BLaER1 (cell line): Measurements from ENCODE around the gene TAS1R1.

Source experiments
- H3K27ac ChIP-seq: shearing (Covaris generic); formaldehyde crosslinking; 2 replicates; pipeline ENCODE4 v1.8.1; 2022
- H3K27me3 ChIP-seq: shearing (Covaris generic); formaldehyde crosslinking; 2 replicates; pipeline ENCODE4 v1.8.1; 2022
- H3K36me3 ChIP-seq: shearing (Covaris generic); formaldehyde crosslinking; 2 replicates; pipeline ENCODE4 v1.8.1; 2022
- H3K4me1 ChIP-seq: shearing (Covaris generic); formaldehyde crosslinking; 2 replicates; pipeline ENCODE4 v1.8.1; 2022
- H3K4me2 ChIP-seq: shearing (Covaris generic); formaldehyde crosslinking; 2 replicates; pipeline ENCODE4 v1.8.1; 2022
- H3K4me3 ChIP-seq: shearing (Covaris generic); formaldehyde crosslinking; 2 replicates; pipeline ENCODE4 v1.8.1; 2022
- H3K9ac ChIP-seq: shearing (Covaris generic); formaldehyde crosslinking; 2 replicates; pipeline ENCODE4 v1.8.1; 2022
- H3K9me3 ChIP-seq: shearing (Covaris generic); formaldehyde crosslinking; 2 replicates; pipeline ENCODE4 v1.8.1; 2022
- H4K20me1 ChIP-seq: shearing (Covaris generic); formaldehyde crosslinking; 2 replicates; pipeline ENCODE4 v1.8.1; 2022
- Cebpa-rat ChIP-seq: shearing (Covaris generic); IDR thresholded peaks from 2 replicates; pipeline ENCODE4 v1.8.1; 2022

The TAS1R1 gene

GRCh38 chr1:6621429-6622391 is 66.6 kb downstream of the TAS1R1 start:
- Histone ChIP-seq H3K9ac (no peak overlapping the region), H3K27ac (no peak overlapping the region), H3K36me3 (peaks cover 77% of the 10 kb centered on the region), H3K9me3 (no peaks in the 10 kb centered on the region), H3K4me3 (no peak overlapping the region), H3K4me2 (no peak overlapping the region), H3K27me3 (no peaks in the 10 kb centered on the region), H4K20me1 (peaks cover 85% of the 10 kb centered on the region), H3K4me1 (peaks cover 23% of the 10 kb centered on the region)
- no peak for TF ChIP-seq Cebpa-rat

- Histone ChIP-seq H3K36me3 (peaks cover 69% of the 10 kb centered on the region), H4K20me1 (peaks cover 85% of the 10 kb centered on the region), H3K4me3 (no peak overlapping the region), H3K9ac (no peak overlapping the region), H3K9me3 (no peaks in the 10 kb centered on the region), H3K4me2 (no peak overlapping the region), H3K27me3 (no peaks in the 10 kb centered on the region), H3K27ac (no peak overlapping the region), H3K4me1 (peaks cover 32% of the 10 kb centered on the region)
- no peak for TF ChIP-seq Cebpa-rat
Measured at GRCh38 chr1:6622396-6623152, 67.5 kb downstream of the TAS1R1 start.

GRCh38 chr1:6623269-6623965 is 68.3 kb downstream of the TAS1R1 start:
- Histone ChIP-seq H3K27me3 (no peaks in the 10 kb centered on the region), H3K4me3 (no peak overlapping the region), H3K4me2 (no peak overlapping the region), H3K36me3 (peaks cover 69% of the 10 kb centered on the region), H3K4me1 (peaks cover 40% of the 10 kb centered on the region), H3K27ac (no peak overlapping the region), H3K9me3 (no peaks in the 10 kb centered on the region), H4K20me1 (peaks cover 85% of the 10 kb centered on the region), H3K9ac (no peak overlapping the region)
- TF ChIP-seq Cebpa-rat, result no peak

GRCh38 chr1:6624710-6625583 is 69.8 kb downstream of the TAS1R1 start, which contains the start of gene THAP3:
Gene THAP3, plus strand, starts transcription at chr1:6624868. Its CDS starts 351 bp downstream, at chr1:6625219.
- H3K4me2 ChIP-seq, result peak within 1 kb of the TSS; percentile 88
- H3K4me1 ChIP-seq, result peaks cover 43% of the 10 kb centered on the region
- peaks cover 85% of the 10 kb centered on the region for H4K20me1 ChIP-seq
- H3K27me3 ChIP-seq, result no peaks in the 10 kb centered on the region
- peak within 1 kb of the TSS; percentile 92 for H3K27ac ChIP-seq
- H3K9me3 ChIP-seq, result no peaks in the 10 kb centered on the region
- TF ChIP-seq Cebpa-rat, result no peak
- H3K4me3 ChIP-seq, result peak within 1 kb of the TSS; percentile 83
- peaks cover 69% of the 10 kb centered on the region for H3K36me3 ChIP-seq
- H3K9ac ChIP-seq, result peak within 1 kb of the TSS; percentile 92

GRCh38 chr1:6625584-6626149 is 70.6 kb downstream of the TAS1R1 start:
- H3K4me3 ChIP-seq, result peak overlapping the region; percentile 83
- peak overlapping the region; percentile 92 for H3K9ac ChIP-seq
- H3K4me2 ChIP-seq, result peak overlapping the region; percentile 88
- peaks cover 69% of the 10 kb centered on the region for H3K36me3 ChIP-seq
- H3K27ac ChIP-seq, result peak overlapping the region; percentile 92
- no peak for TF ChIP-seq Cebpa-rat
- peaks cover 43% of the 10 kb centered on the region for H3K4me1 ChIP-seq
- peaks cover 88% of the 10 kb centered on the region for H4K20me1 ChIP-seq
- no peaks in the 10 kb centered on the region for H3K27me3 ChIP-seq
- H3K9me3 ChIP-seq, result no peaks in the 10 kb centered on the region

GRCh38 chr1:6627031-6627430 is 71.9 kb downstream of the TAS1R1 start:
- H3K9me3 ChIP-seq, result no peaks in the 10 kb centered on the region
- H3K4me1 ChIP-seq, result peaks cover 43% of the 10 kb centered on the region
- H3K27me3 ChIP-seq, result no peaks in the 10 kb centered on the region
- H3K27ac ChIP-seq, result no peak overlapping the region
- no peak for TF ChIP-seq Cebpa-rat
- peaks cover 77% of the 10 kb centered on the region for H4K20me1 ChIP-seq
- peak overlapping the region; percentile 83 for H3K4me3 ChIP-seq
- peaks cover 69% of the 10 kb centered on the region for H3K36me3 ChIP-seq
- H3K9ac ChIP-seq, result peak overlapping the region; percentile 92; the same call in 1 of the 2 replicates
- peak overlapping the region; percentile 88 for H3K4me2 ChIP-seq

- peaks cover 77% of the 10 kb centered on the region for H4K20me1 ChIP-seq
Measured at GRCh38 chr1:6627841-6628545, 72.9 kb downstream of the TAS1R1 start.

GRCh38 chr1:6628971-6629479 is 73.9 kb downstream of the TAS1R1 start:
- no peaks in the 10 kb centered on the region for H3K27me3 ChIP-seq
- peaks cover 66% of the 10 kb centered on the region for H3K36me3 ChIP-seq

More at GRCh38 chr1:6627841-6628545, 72.9 kb downstream of the TAS1R1 start:
- Histone ChIP-seq H3K4me3 (no peak overlapping the region; the same call in 1 of the 2 replicates), H3K9me3 (no peaks in the 10 kb centered on the region), H3K9ac (no peak overlapping the region), H3K27ac (peak overlapping the region; percentile 2; the same call in 1 of the 2 replicates), H3K36me3 (peaks cover 69% of the 10 kb centered on the region), H3K27me3 (no peaks in the 10 kb centered on the region), H3K4me2 (peak overlapping the region; percentile 88), H3K4me1 (peaks cover 44% of the 10 kb centered on the region)
- no peak for TF ChIP-seq Cebpa-rat

More at GRCh38 chr1:6628971-6629479, 73.9 kb downstream of the TAS1R1 start:
- Histone ChIP-seq H3K27ac (0 out of 2 replicates have a peak overlapping the region, but pooled peaks have one; percentile 9), H3K4me1 (peaks cover 54% of the 10 kb centered on the region), H4K20me1 (peaks cover 77% of the 10 kb centered on the region), H3K9ac (no peak overlapping the region), H3K4me3 (no peak overlapping the region), H3K4me2 (no peak overlapping the region), H3K9me3 (no peaks in the 10 kb centered on the region)
- no peak for TF ChIP-seq Cebpa-rat
